Keratinocyte (primary cell): ENCODE results near the gene BMPER.

Source experiments
- EZH2 ChIP-seq: IDR thresholded peaks from one replicate; pipeline ENCODE4 v1.6.1; 2012; ENCODE audit warnings: inconsistent platforms, mild to moderate bottlenecking, low read length, moderate library complexity
- TF ChIP-seq, protein P1 (sequence below), 3 experiments: IDR thresholded peaks in 1 of 3; conservative IDR thresholded peaks in 1 of 3; optimal IDR thresholded peaks in 1 of 3; 2 replicates in 2 of 3; 3 replicates in 1 of 3; pipeline versions ENCODE3 to v1.5.1; 2011; ENCODE audit warnings: low read length in 3 of 3, mild to moderate bottlenecking in 3 of 3, moderate library complexity in 2 of 3, control low read depth in 1 of 3, inconsistent platforms in 1 of 3; ENCODE audit not compliant: insufficient read depth in 2 of 3; ENCODE audit errors: extremely low read depth in 1 of 3

DNA sequence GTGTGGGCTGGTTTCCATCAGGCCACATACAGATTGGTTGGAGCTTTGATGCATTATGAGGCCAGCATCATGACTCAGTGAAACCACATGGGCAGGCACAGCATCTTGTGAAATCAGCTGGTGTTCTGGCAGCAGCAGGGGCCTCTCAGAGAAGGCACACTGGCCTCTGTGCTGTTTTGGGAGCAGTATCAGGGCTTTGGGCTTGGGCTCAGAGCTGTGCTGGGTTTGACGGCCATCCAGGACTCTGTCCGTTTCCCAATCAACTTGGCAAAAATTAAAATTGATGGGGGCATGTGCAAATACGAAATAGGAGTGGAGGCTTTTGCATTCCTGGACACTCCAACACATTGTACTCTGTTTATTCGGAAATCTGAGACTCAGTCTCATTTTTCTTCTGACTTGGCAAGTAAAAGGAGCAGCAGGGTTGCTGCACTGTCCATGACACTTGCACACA, 190.9 kb downstream of the BMPER start:
- TF ChIP-seq, protein P1, sequence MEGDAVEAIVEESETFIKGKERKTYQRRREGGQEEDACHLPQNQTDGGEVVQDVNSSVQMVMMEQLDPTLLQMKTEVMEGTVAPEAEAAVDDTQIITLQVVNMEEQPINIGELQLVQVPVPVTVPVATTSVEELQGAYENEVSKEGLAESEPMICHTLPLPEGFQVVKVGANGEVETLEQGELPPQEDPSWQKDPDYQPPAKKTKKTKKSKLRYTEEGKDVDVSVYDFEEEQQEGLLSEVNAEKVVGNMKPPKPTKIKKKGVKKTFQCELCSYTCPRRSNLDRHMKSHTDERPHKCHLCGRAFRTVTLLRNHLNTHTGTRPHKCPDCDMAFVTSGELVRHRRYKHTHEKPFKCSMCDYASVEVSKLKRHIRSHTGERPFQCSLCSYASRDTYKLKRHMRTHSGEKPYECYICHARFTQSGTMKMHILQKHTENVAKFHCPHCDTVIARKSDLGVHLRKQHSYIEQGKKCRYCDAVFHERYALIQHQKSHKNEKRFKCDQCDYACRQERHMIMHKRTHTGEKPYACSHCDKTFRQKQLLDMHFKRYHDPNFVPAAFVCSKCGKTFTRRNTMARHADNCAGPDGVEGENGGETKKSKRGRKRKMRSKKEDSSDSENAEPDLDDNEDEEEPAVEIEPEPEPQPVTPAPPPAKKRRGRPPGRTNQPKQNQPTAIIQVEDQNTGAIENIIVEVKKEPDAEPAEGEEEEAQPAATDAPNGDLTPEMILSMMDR (optimal IDR thresholded peaks at IDR 0.05 in 1 of 3, IDR thresholded peaks at IDR 0.05 in 1 of 3, conservative IDR thresholded peaks at IDR 0.05 in 1 of 3; ENCODE audit: extremely low read depth in 1 of 3, insufficient read depth in 2 of 3, low read length in 3 of 3), result no peak
- TF ChIP-seq EZH2, result no peak
